ENCODE data around the gene ZNF775.
"Not testable (repeated sequence)": the region's sequence is repeated elsewhere in the genome, so short reads cannot be mapped to it uniquely, and the experiment has no call there.

ZNF775 gene

GRCh38 chr7:150383710-150384397, 4.7 kb downstream of the ZNF775 start:
- no peak for DNase-seq

- DNase-seq: no peak
Observed at GRCh38 chr7:150384406-150385301, 5.5 kb downstream of the ZNF775 start.

- no peak for DNase-seq
Observed at GRCh38 chr7:150385302-150385723, 6.2 kb downstream of the ZNF775 start.

DNA sequence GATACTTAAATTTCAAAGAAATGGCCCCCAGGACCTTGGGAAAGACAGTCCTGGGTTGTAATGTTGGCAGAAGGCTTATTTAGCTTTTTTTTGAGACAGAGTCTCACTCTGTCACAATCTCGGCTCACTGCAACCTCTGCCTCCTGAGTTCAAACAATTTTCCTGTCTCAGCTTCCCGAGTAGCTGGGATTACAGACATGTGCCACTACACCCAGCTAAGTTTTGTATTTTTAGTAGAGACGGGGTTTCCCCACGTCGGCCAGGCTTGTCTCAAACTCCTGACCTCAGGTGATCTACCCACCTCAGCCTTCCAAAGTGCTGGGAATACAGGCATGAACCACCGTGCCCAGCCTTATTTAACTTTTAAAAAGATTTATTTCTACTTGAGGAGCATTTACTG, 6.8 kb downstream of the ZNF775 start:
- not testable (repeated sequence) for DNase-seq

DNA sequence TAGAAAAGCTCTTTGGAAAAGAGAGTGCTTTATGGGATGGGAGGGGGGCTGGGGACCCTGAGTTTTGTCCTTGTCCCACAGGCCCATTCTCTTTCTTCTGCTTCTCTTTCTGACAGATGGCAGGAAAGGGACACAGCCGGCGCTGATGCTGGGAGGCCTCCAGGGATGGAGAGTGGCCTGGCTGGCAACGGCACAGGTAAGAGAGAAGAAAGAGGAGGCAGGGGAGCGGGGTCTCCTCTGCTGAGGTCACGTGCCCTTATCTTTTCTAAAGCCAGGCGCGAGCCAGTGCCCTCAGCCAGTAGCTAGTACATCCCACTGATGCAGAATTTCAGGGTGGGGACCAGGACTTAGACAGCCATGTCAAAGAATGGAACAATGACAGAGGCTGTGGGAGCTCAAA, 9.2 kb downstream of the ZNF775 start:
- no peak for DNase-seq

- no peak for DNase-seq
Observed at GRCh38 chr7:150388709-150389531, 9.8 kb downstream of the ZNF775 start.

- no peak for DNase-seq
Observed at GRCh38 chr7:150389532-150389816, 10.3 kb downstream of the ZNF775 start.

GRCh38 chr7:150390205-150390604, 11.1 kb downstream of the ZNF775 start:
- no peak for DNase-seq

DNA sequence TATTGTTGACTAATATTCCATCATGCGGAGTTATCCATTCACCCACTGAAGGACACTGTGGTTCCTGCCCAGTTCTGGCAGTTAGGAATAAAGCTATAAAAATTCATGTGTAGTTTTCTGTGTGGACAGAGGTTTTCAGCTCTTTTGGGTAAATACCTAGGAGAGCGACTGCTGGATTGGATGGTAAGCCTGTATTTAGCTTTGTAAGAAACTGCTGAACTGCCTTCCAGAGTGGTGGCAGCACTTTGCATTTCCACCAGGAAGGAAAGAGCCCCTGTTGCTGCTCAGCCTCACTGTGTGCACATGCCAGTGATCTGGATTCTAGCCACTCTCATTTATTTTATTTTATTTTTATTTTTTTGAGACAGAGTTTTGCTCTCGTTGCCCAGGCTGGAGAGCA, 14.2 kb downstream of the ZNF775 start:
- DNase-seq: no peak

- no peak for DNase-seq
Observed at GRCh38 chr7:150396426-150396825, 17.3 kb downstream of the ZNF775 start.

DNA sequence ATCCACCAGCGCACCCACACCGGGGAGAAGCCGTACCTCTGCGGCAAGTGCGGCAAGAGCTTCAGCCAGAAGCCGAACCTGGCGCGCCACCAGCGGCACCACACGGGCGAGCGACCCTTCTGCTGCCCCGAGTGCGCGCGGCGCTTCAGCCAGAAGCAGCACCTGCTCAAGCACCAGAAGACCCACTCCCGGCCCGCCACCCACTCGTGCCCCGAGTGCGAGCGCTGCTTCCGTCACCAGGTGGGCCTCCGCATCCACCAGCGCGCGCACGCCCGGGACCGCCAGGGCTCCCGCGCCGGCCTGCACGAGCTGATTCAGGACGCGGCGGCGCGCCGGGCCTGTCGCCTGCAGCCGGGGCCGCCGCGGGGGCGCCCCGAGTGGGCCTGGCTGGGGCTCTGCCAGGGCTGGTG, 17.7 kb downstream of the ZNF775 start:
- no peak for DNase-seq

GRCh38 chr7:150397346-150398107, 18.4 kb downstream of the ZNF775 start:
- DNase-seq: no peak

GRCh38 chr7:150398108-150398964, 19.2 kb downstream of the ZNF775 start:
- DNase-seq: no peak

GRCh38 chr7:150398965-150399320, 19.8 kb downstream of the ZNF775 start:
- DNase-seq: no peak

- DNase-seq: no peak
Observed at GRCh38 chr7:150399421-150400007, 20.4 kb downstream of the ZNF775 start.

GRCh38 chr7:150400008-150400787, 21.1 kb downstream of the ZNF775 start:
- no peak for DNase-seq

DNA sequence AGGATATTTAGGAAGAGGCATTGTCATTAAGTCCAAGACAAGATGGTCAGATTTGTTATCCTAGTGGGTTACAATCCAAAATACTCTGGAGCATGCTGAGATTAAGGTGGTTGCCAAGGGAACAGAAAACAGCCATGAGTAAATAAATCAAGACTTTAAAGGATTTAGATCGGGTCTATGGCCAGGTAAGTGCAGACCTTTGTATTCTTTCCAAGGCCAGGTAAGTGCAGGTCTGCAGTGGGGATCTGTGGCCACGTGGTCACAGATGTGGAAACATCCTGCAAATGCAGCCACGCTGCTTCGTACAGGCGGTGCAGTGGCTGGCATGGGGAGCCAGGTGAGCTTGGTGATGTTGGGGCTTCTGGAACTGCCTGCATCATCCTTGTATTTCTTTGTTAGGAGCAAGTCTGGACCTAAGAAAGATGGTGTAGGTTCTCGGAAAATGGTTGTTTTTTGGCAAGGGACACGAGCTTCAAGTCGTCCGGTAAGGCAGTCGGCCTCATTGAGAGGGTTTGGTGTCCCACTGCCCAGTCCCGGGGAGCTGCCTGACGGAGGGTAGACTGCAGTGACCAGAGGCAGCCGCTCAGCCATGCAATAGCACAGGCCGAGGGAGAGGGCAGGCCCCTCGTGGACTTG, 21.8 kb downstream of the ZNF775 start:
- no peak for DNase-seq

GRCh38 chr7:150401424-150401790, 22.3 kb downstream of the ZNF775 start:
- DNase-seq: no peak

- no peak for DNase-seq
Observed at GRCh38 chr7:150401861-150402631, 22.9 kb downstream of the ZNF775 start.
